Measurements from ENCODE around the gene FAAP20. TPM values are rescaled to one million over a fixed set of nuclear protein-coding genes. Genes with fewer than 3 reads are reported as not detected.

FAAP20 gene
- total RNA-seq, 1 experiment from 2014 or later: 119 TPM

GRCh38 chr1:2239384-2239985, 44.9 kb upstream of the FAAP20 start:
- Histone ChIP-seq H4K91ac (ENCODE audit: insufficient read length, low read depth, low read length) (no peak overlapping the region), H2BK120ac (ENCODE audit: low read depth, low read length, poor library complexity, severe bottlenecking) (no peak overlapping the region), H3K9ac (ENCODE audit: extremely low read depth, insufficient read length, low read length) (no peak overlapping the region), H2AK5ac (ENCODE audit: insufficient read length, low read length) (no peak overlapping the region), H3K9me3 (ENCODE audit: control insufficient read depth, low read depth, low read length) (no peaks in the 10 kb centered on the region), H4K5ac (ENCODE audit: insufficient read length, low read depth, low read length) (no peak overlapping the region), H4K8ac (replicated peaks; ENCODE audit: insufficient read length, low read depth, low read length) (no peak overlapping the region), H3K27ac (ENCODE audit: insufficient read length, low read depth, low read length) (no peak overlapping the region), H3K23me2 (ENCODE audit: insufficient read length, low read depth, low read length, poor library complexity, severe bottlenecking) (no peaks in the 10 kb centered on the region), H3K56ac (ENCODE audit: insufficient read length, low read depth, low read length) (no peak overlapping the region), H2BK5ac (ENCODE audit: insufficient read length, low read length) (no peak overlapping the region), H3K27me3 (ENCODE audit: insufficient read depth, low read length) (no peaks in the 10 kb centered on the region), H2BK20ac (ENCODE audit: low read depth, low read length, poor library complexity, severe bottlenecking) (no peak overlapping the region), H2BK15ac (ENCODE audit: low read depth, low read length) (no peak overlapping the region), H3K79me1 (ENCODE audit: insufficient read depth, low read depth, low read length, poor library complexity, severe bottlenecking) (peaks cover 4% of the 10 kb centered on the region), H3K4ac (ENCODE audit: low read depth, low read length) (no peak overlapping the region), H3K4me2 (ENCODE audit: insufficient read depth, insufficient read length, low read length) (no peak overlapping the region), H3K23ac (ENCODE audit: insufficient read length, low read depth, low read length) (no peak overlapping the region), H2AFZ (ENCODE audit: low read length) (no peak overlapping the region), H3K4me1 (ENCODE audit: insufficient read depth, low read length) (no peaks in the 10 kb centered on the region; the same call in 1 of the 2 replicates), H3T11ph (ENCODE audit: low read length) (no peak overlapping the region), H3K14ac (ENCODE audit: insufficient read depth, low read length) (no peak overlapping the region; the same call in 1 of the 2 replicates), H3K79me2 (ENCODE audit: insufficient read depth, low read length) (peaks cover 75% of the 10 kb centered on the region), H4K20me1 (ENCODE audit: control insufficient read depth, insufficient read depth, insufficient read length) (peaks cover 3% of the 10 kb centered on the region), H3K18ac (ENCODE audit: insufficient read length, low read depth, low read length) (no peak overlapping the region), H2BK12ac (ENCODE audit: insufficient read length, low read depth, low read length) (no peak overlapping the region)
- Mint-ChIP-seq H3K27me3 (ENCODE audit: low read depth) (no peaks in the 10 kb centered on the region), H3K4me3 (no peak overlapping the region; a peak in 1 of 5 replicates), H3K27ac (peak overlapping the region; percentile 9 to 82 (median 64); a peak in 4 of 7 replicates), H3K36me3 (ENCODE audit: insufficient read depth in 1 of 3, low read depth in 3 of 3) (peaks cover 13 to 31% (median 23%) of the 10 kb centered on the region in 3 experiments), H3K4me1 (peaks cover 40 to 46% of the 10 kb centered on the region in 2 experiments), H3K9me3 (no peaks in the 10 kb centered on the region)
- WGBS (ENCODE audit: extremely low coverage, insufficient read length, low lambda C conversion rate): no CpG with 5 or more reads among the region's 30 CpGs
- TF ChIP-seq CTCF (conservative IDR thresholded peaks at IDR 0.05): no peak
- peak; percentile 33 for DNase-seq

Data from H9 (cell line).